NCI-H2196 (cell line): ENCODE data around the gene ITPKB.
"Not testable (repeated sequence)": the region's sequence is repeated elsewhere in the genome, so short reads cannot be mapped to it uniquely, and the experiment has no call there.

ENCODE experiments used
- DNase-seq: peaks from one replicate; lab custom pipeline; 2025; ENCODE audit not compliant: unreplicated experiment; lab: John Stamatoyannopoulos, UW

The ITPKB gene

GRCh38 chr1:226761322-226761721, 22.2 kb upstream of the ITPKB start:
- DNase-seq, result no peak

- no peak for DNase-seq
These were observed 15.9 kb upstream of the ITPKB start for GRCh38 chr1:226754793-226755533.

- no peak for DNase-seq
These were observed 15.0 kb upstream of the ITPKB start for GRCh38 chr1:226754097-226754496.

- no peak for DNase-seq
These were observed 12.6 kb upstream of the ITPKB start for GRCh38 chr1:226751703-226752102.

GRCh38 chr1:226751214-226751613, 12.1 kb upstream of the ITPKB start:
- DNase-seq, result no peak

GRCh38 chr1:226749467-226749866, 10.4 kb upstream of the ITPKB start:
- DNase-seq, result no peak

- no peak for DNase-seq
These were observed 9.2 kb upstream of the ITPKB start for GRCh38 chr1:226748306-226748705.

- not testable (repeated sequence) for DNase-seq
These were observed 8.6 kb upstream of the ITPKB start for GRCh38 chr1:226747519-226748263.

GRCh38 chr1:226743259-226743658, 4.2 kb upstream of the ITPKB start:
- no peak for DNase-seq

GRCh38 chr1:226741009-226741408, 1.9 kb upstream of the ITPKB start:
- no peak for DNase-seq

GRCh38 chr1:226739696-226740065, 599 bp upstream of the ITPKB start:
- no peak for DNase-seq

GRCh38 chr1:226738421-226738994, 574 bp downstream of the ITPKB start:
- peak; percentile 13 for DNase-seq

GRCh38 chr1:226737819-226738420, 1.2 kb downstream of the ITPKB start:
- DNase-seq, result peak; percentile 16

- DNase-seq, result no peak
These were observed 1.9 kb downstream of the ITPKB start for GRCh38 chr1:226736908-226737818.

GRCh38 chr1:226736001-226736907, 2.8 kb downstream of the ITPKB start:
- DNase-seq, result no peak

- DNase-seq, result no peak
These were observed 3.5 kb downstream of the ITPKB start for GRCh38 chr1:226735576-226735975.

- DNase-seq, result no peak
These were observed 4.4 kb downstream of the ITPKB start for GRCh38 chr1:226734611-226735153.

- DNase-seq, result no peak
These were observed 5.2 kb downstream of the ITPKB start for GRCh38 chr1:226733876-226734275.

GRCh38 chr1:226733304-226733703, 5.8 kb downstream of the ITPKB start:
- no peak for DNase-seq
